HEK293 (cell line): Measurements from ENCODE around the gene TUBGCP3.
A peak's percentile ranks its signal among the peaks of the same experiment; 100 is the strongest.

Experiments
- EGR2 ChIP-seq: fragments of 450-650 bp; formaldehyde crosslinking; IDR thresholded peaks from 2 replicates; pipeline ENCODE4 v1.5.1; 2016; ENCODE audit warnings: low read depth, missing biosample characterization, missing genetic modification characterization
- FEZF1 ChIP-seq: fragments of 450-650 bp; formaldehyde crosslinking; IDR thresholded peaks from 2 replicates; pipeline ENCODE4 v1.5.1; 2016; ENCODE audit warnings: missing biosample characterization, missing genetic modification characterization
- HOXA7 ChIP-seq: sonication (generic); formaldehyde crosslinking; IDR thresholded peaks from 2 replicates; pipeline ENCODE4 v1.8.1; 2022; ENCODE audit warnings: missing genetic modification reagents, borderline replicate concordance
- KLF1 ChIP-seq: fragments of 450-650 bp; formaldehyde crosslinking; IDR thresholded peaks from 2 replicates; pipeline ENCODE4 v1.5.1; 2016; ENCODE audit warnings: missing biosample characterization, missing genetic modification characterization
- PRDM1 ChIP-seq: fragments of 450-650 bp; formaldehyde crosslinking; IDR thresholded peaks from 2 replicates; pipeline ENCODE4; 2016; ENCODE audit warnings: missing biosample characterization, missing genetic modification characterization
- TCF7L2 ChIP-seq: IDR thresholded peaks from 2 replicates; pipeline ENCODE4 v1.6.1; 2011; ENCODE audit warnings: low read depth, mild to moderate bottlenecking, inconsistent platforms, low read length, moderate library complexity, borderline replicate concordance
- YY1 ChIP-seq: fragments of 450-650 bp; formaldehyde crosslinking; IDR thresholded peaks from 2 replicates; pipeline ENCODE4 v1.5.1; 2018; ENCODE audit warnings: missing biosample characterization, missing genetic modification characterization
- ZBTB7A ChIP-seq: fragments of 450-650 bp; formaldehyde crosslinking; IDR thresholded peaks from 2 replicates; pipeline ENCODE4 v1.5.1; 2016; ENCODE audit warnings: low read depth, missing biosample characterization, missing genetic modification characterization
- ZFP69B ChIP-seq: fragments of 450-650 bp; formaldehyde crosslinking; IDR thresholded peaks from 2 replicates; pipeline ENCODE4 v1.5.1; 2016; ENCODE audit warnings: missing biosample characterization, missing genetic modification characterization
- ZNF146 ChIP-seq: fragments of 450-650 bp; formaldehyde crosslinking; IDR thresholded peaks from 2 replicates; pipeline ENCODE4 v1.5.1; 2016; ENCODE audit warnings: missing biosample characterization, missing genetic modification characterization
- ZNF157 ChIP-seq: fragments of 450-650 bp; formaldehyde crosslinking; IDR thresholded peaks from 2 replicates; pipeline ENCODE4 v1.5.1; 2016; ENCODE audit warnings: missing biosample characterization, missing genetic modification characterization
- ZNF169 ChIP-seq: fragments of 450-650 bp; formaldehyde crosslinking; IDR thresholded peaks from 2 replicates; pipeline ENCODE4 v1.5.1; 2016; ENCODE audit warnings: missing biosample characterization, missing genetic modification characterization
- ZNF184 ChIP-seq: fragments of 450-650 bp; IDR thresholded peaks from 2 replicates; pipeline ENCODE4 v1.5.1; 2018; ENCODE audit warnings: missing biosample characterization, mild to moderate bottlenecking, missing genetic modification characterization
- ZNF211 ChIP-seq: fragments of 450-650 bp; formaldehyde crosslinking; IDR thresholded peaks from 2 replicates; pipeline ENCODE4 v1.5.1; 2016; ENCODE audit warnings: low read depth, missing biosample characterization, missing genetic modification characterization
- ZNF292 ChIP-seq: fragments of 450-650 bp; formaldehyde crosslinking; IDR thresholded peaks from 2 replicates; pipeline ENCODE4 v1.5.1; 2016; ENCODE audit warnings: low read depth, missing biosample characterization, missing genetic modification characterization, borderline replicate concordance
- ZNF302 ChIP-seq: fragments of 450-650 bp; formaldehyde crosslinking; IDR thresholded peaks from 2 replicates; pipeline ENCODE4 v1.5.1; 2016; ENCODE audit warnings: missing biosample characterization, missing genetic modification characterization, low read depth
- ZNF391 ChIP-seq: fragments of 450-650 bp; formaldehyde crosslinking; IDR thresholded peaks from 2 replicates; pipeline ENCODE4 v1.5.1; 2016; ENCODE audit warnings: low read depth, missing biosample characterization, missing genetic modification characterization, borderline replicate concordance
- ZNF394 ChIP-seq: fragments of 450-650 bp; formaldehyde crosslinking; IDR thresholded peaks from 2 replicates; pipeline ENCODE4 v1.5.1; 2016; ENCODE audit warnings: missing biosample characterization, missing genetic modification characterization, mild to moderate bottlenecking, moderate library complexity, borderline replicate concordance
- ZNF48 ChIP-seq: fragments of 450-650 bp; formaldehyde crosslinking; IDR thresholded peaks from 2 replicates; pipeline ENCODE4 v1.5.1; 2016; ENCODE audit warnings: missing biosample characterization, missing genetic modification characterization
- ZNF571 ChIP-seq: fragments of 450-650 bp; formaldehyde crosslinking; IDR thresholded peaks from 2 replicates; pipeline ENCODE4 v1.5.0; 2017; ENCODE audit warnings: missing biosample characterization, missing genetic modification characterization
- ZNF621 ChIP-seq: fragments of 450-650 bp; formaldehyde crosslinking; IDR thresholded peaks from 2 replicates; pipeline ENCODE4 v1.5.1; 2017; ENCODE audit warnings: missing biosample characterization, missing genetic modification characterization
- ZNF624 ChIP-seq: fragments of 450-650 bp; formaldehyde crosslinking; IDR thresholded peaks from 2 replicates; pipeline ENCODE4 v1.5.1; 2017; ENCODE audit warnings: missing biosample characterization, missing genetic modification characterization
- ZNF701 ChIP-seq: fragments of 450-650 bp; formaldehyde crosslinking; IDR thresholded peaks from 2 replicates; pipeline ENCODE4 v1.5.1; 2016; ENCODE audit warnings: missing biosample characterization, missing genetic modification characterization
- ZNF776 ChIP-seq: fragments of 450-650 bp; formaldehyde crosslinking; IDR thresholded peaks from 2 replicates; pipeline ENCODE4 v1.5.0; 2017; ENCODE audit warnings: missing biosample characterization, missing genetic modification characterization, borderline replicate concordance
- ZNF791 ChIP-seq: fragments of 450-650 bp; formaldehyde crosslinking; IDR thresholded peaks from 2 replicates; pipeline ENCODE4 v1.5.1; 2016; ENCODE audit warnings: missing biosample characterization, missing genetic modification characterization
- TF ChIP-seq, protein P1 (sequence below): fragments of 450-650 bp; formaldehyde crosslinking; IDR thresholded peaks from 2 replicates; pipeline ENCODE4 v1.5.0; 2017; ENCODE audit warnings: missing biosample characterization, missing genetic modification characterization, borderline replicate concordance
- TF ChIP-seq, protein P2 (sequence below): fragments of 450-650 bp; IDR thresholded peaks from 2 replicates; pipeline ENCODE4 v1.5.1; 2018; ENCODE audit warnings: missing biosample characterization, missing genetic modification characterization
- TF ChIP-seq, protein P3 (sequence below): fragments of 450-650 bp; formaldehyde crosslinking; IDR thresholded peaks from 2 replicates; pipeline ENCODE4 v1.5.1; 2016; ENCODE audit warnings: missing biosample characterization, missing genetic modification characterization

The TUBGCP3 gene

DNA sequence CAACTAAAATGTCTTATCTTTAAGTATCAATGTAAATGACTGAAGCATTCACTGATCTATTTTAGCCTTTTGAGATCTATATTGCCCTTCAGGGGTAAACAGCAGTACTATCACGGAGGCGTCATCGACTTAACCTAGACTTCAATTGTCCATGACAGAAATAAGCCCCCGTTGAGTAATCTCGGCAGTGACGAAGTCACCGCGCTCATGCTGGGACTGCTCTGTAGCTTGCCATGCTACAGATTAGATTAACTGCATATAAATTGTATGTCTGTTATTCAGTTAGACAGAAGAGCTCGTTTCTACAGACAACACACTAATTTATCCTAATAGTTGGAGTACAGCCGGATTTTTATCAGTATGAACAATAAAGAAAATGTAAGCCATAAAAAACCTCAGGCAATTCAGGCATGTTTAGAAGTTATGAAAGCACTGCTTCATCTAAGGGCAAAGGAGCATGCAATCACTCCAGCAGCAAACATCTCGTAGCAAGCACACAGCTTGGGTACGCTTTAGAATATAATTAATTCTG, 56.6 kb downstream of the TUBGCP3 start (continued):
- TF ChIP-seq, protein P1, sequence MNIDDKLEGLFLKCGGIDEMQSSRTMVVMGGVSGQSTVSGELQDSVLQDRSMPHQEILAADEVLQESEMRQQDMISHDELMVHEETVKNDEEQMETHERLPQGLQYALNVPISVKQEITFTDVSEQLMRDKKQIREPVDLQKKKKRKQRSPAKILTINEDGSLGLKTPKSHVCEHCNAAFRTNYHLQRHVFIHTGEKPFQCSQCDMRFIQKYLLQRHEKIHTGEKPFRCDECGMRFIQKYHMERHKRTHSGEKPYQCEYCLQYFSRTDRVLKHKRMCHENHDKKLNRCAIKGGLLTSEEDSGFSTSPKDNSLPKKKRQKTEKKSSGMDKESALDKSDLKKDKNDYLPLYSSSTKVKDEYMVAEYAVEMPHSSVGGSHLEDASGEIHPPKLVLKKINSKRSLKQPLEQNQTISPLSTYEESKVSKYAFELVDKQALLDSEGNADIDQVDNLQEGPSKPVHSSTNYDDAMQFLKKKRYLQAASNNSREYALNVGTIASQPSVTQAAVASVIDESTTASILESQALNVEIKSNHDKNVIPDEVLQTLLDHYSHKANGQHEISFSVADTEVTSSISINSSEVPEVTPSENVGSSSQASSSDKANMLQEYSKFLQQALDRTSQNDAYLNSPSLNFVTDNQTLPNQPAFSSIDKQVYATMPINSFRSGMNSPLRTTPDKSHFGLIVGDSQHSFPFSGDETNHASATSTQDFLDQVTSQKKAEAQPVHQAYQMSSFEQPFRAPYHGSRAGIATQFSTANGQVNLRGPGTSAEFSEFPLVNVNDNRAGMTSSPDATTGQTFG: no peak
- TF ChIP-seq ZNF791 (tag by site-specific recombination) (no peak), YY1 (tag by site-specific recombination) (no peak), ZNF302 (tag by site-specific recombination) (no peak), PRDM1 (no peak), ZNF571 (tag by site-specific recombination) (no peak), KLF1 (tag by site-specific recombination) (no peak), ZFP69B (tag by site-specific recombination) (no peak), TCF7L2 (no peak), ZNF48 (no peak), EGR2 (tag by site-specific recombination) (no peak), ZNF621 (tag by site-specific recombination) (no peak), ZNF184 (tag by site-specific recombination) (no peak), ZNF146 (tag by site-specific recombination) (peak; percentile 36; the same call in 1 of the 2 replicates), ZNF624 (tag by site-specific recombination) (no peak), ZNF157 (tag by site-specific recombination) (no peak), FEZF1 (tag by site-specific recombination) (peak; percentile 80), ZNF292 (tag by site-specific recombination) (no peak), ZNF701 (tag by site-specific recombination) (no peak), ZNF169 (tag by site-specific recombination) (no peak), ZNF776 (no peak), ZBTB7A (tag by site-specific recombination) (0 out of 2 replicates have a peak, but pooled peaks have one; percentile 45), HOXA7 (CRISPR knock-in tag) (no peak), ZNF391 (tag by site-specific recombination) (no peak), ZNF211 (tag by site-specific recombination) (no peak), ZNF394 (tag by site-specific recombination) (no peak; the same call in 1 of the 2 replicates)
- TF ChIP-seq, protein P2, sequence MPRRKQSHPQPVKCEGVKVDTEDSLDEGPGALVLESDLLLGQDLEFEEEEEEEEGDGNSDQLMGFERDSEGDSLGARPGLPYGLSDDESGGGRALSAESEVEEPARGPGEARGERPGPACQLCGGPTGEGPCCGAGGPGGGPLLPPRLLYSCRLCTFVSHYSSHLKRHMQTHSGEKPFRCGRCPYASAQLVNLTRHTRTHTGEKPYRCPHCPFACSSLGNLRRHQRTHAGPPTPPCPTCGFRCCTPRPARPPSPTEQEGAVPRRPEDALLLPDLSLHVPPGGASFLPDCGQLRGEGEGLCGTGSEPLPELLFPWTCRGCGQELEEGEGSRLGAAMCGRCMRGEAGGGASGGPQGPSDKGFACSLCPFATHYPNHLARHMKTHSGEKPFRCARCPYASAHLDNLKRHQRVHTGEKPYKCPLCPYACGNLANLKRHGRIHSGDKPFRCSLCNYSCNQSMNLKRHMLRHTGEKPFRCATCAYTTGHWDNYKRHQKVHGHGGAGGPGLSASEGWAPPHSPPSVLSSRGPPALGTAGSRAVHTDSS (tag by site-specific recombination): no peak
- TF ChIP-seq, protein P3, sequence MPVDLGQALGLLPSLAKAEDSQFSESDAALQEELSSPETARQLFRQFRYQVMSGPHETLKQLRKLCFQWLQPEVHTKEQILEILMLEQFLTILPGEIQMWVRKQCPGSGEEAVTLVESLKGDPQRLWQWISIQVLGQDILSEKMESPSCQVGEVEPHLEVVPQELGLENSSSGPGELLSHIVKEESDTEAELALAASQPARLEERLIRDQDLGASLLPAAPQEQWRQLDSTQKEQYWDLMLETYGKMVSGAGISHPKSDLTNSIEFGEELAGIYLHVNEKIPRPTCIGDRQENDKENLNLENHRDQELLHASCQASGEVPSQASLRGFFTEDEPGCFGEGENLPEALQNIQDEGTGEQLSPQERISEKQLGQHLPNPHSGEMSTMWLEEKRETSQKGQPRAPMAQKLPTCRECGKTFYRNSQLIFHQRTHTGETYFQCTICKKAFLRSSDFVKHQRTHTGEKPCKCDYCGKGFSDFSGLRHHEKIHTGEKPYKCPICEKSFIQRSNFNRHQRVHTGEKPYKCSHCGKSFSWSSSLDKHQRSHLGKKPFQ (tag by site-specific recombination): peak; percentile 91
- TF ChIP-seq, all 188 proteins: peak for 31
